DOHH2 (cell line): ENCODE results near the gene SUN3.

Source experiments
- EZH2phosphoT487 ChIP-seq: fragments of 200-600 bp; sonication (generic); IDR thresholded peaks from 2 replicates; pipeline ENCODE4 v1.6.1; 2017; ENCODE audit warnings: borderline replicate concordance, mild to moderate bottlenecking, antibody characterized with exemption, low read length, moderate library complexity, mixed read lengths
- TF ChIP-seq, protein P1 (sequence below): fragments of 200-600 bp; sonication (generic); IDR thresholded peaks from one replicate; pipeline ENCODE4 v1.5.1; 2014; ENCODE audit warnings: antibody characterized with exemption, mild to moderate bottlenecking, low read depth, low read length; ENCODE audit not compliant: poor library complexity, severe bottlenecking

DNA sequence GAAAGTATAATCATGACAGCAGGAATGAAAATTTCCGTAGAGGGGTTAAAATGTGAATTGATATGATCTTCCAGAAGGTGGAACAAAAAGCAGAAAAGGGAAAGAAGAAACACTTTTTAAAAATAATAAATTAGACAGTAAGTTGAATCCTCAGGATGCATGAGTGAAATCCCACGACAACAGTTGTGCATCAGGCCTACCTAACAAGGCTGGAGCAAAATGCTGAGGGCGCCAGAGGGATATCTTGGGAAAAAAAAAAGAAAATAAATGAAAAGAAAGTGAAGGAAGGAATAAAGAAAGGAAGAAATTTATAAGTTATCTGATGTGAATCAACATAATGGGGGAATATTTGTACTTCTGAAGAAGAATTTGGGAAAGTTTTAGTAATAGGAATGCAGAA, 36.5 kb downstream of the SUN3 start:
- TF ChIP-seq, protein P1, sequence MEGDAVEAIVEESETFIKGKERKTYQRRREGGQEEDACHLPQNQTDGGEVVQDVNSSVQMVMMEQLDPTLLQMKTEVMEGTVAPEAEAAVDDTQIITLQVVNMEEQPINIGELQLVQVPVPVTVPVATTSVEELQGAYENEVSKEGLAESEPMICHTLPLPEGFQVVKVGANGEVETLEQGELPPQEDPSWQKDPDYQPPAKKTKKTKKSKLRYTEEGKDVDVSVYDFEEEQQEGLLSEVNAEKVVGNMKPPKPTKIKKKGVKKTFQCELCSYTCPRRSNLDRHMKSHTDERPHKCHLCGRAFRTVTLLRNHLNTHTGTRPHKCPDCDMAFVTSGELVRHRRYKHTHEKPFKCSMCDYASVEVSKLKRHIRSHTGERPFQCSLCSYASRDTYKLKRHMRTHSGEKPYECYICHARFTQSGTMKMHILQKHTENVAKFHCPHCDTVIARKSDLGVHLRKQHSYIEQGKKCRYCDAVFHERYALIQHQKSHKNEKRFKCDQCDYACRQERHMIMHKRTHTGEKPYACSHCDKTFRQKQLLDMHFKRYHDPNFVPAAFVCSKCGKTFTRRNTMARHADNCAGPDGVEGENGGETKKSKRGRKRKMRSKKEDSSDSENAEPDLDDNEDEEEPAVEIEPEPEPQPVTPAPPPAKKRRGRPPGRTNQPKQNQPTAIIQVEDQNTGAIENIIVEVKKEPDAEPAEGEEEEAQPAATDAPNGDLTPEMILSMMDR: no peak
- no peak for TF ChIP-seq EZH2phosphoT487
